ENCODE results near the gene CELSR1. TPM values are rescaled to one million over a fixed set of nuclear protein-coding genes. Genes with fewer than 3 reads are reported as not detected.
A peak's percentile ranks its signal among the peaks of the same experiment; 100 is the strongest.

The CELSR1 gene
- total RNA-seq, 1 donor from 2014 or later: 27.9 TPM

- Mint-ChIP-seq H3K9me3 (ENCODE audit: low read depth) (peaks cover 11% of the 10 kb centered on the region), H3K27me3 (ENCODE audit: low read depth) (no peaks in the 10 kb centered on the region), H3K4me3 (ENCODE audit: unreplicated experiment) (no peak overlapping the region), H3K36me3 (ENCODE audit: low read depth) (peaks cover 43% of the 10 kb centered on the region), H3K4me1 (ENCODE audit: low read depth) (peaks cover 25% of the 10 kb centered on the region), H3K27ac (ENCODE audit: unreplicated experiment) (peak overlapping the region; percentile 32)
- no peak for TF ChIP-seq CTCF (IDR thresholded peaks at IDR 0.05)
- DNase-seq (ENCODE audit: low spot score): peak; percentile 73
Observed at GRCh38 chr22:46379066-46379930, 158.1 kb downstream of the CELSR1 start.

- H3K36me3 Mint-ChIP-seq (ENCODE audit: low read depth): peaks cover 45% of the 10 kb centered on the region
- peak; percentile 77 for DNase-seq (ENCODE audit: low spot score)
- peaks cover 28% of the 10 kb centered on the region for H3K4me1 Mint-ChIP-seq (ENCODE audit: low read depth)
- no peak overlapping the region for H3K4me3 Mint-ChIP-seq (ENCODE audit: unreplicated experiment)
- H3K27me3 Mint-ChIP-seq (ENCODE audit: low read depth): no peaks in the 10 kb centered on the region
- H3K9me3 Mint-ChIP-seq (ENCODE audit: low read depth): peaks cover 11% of the 10 kb centered on the region
- no peak for TF ChIP-seq CTCF (IDR thresholded peaks at IDR 0.05)
- H3K27ac Mint-ChIP-seq (ENCODE audit: unreplicated experiment): no peak overlapping the region
Observed at GRCh38 chr22:46378426-46379065, 158.9 kb downstream of the CELSR1 start.

- peaks cover 11% of the 10 kb centered on the region for H3K9me3 Mint-ChIP-seq (ENCODE audit: low read depth)
- peak overlapping the region; percentile 59 for H3K27ac Mint-ChIP-seq (ENCODE audit: unreplicated experiment)
- peaks cover 28% of the 10 kb centered on the region for H3K4me1 Mint-ChIP-seq (ENCODE audit: low read depth)
- H3K27me3 Mint-ChIP-seq (ENCODE audit: low read depth): no peaks in the 10 kb centered on the region
- DNase-seq (ENCODE audit: low spot score): peak; percentile 75
- peaks cover 44% of the 10 kb centered on the region for H3K36me3 Mint-ChIP-seq (ENCODE audit: low read depth)
- H3K4me3 Mint-ChIP-seq (ENCODE audit: unreplicated experiment): no peak overlapping the region
- no peak for TF ChIP-seq CTCF (IDR thresholded peaks at IDR 0.05)
Observed at GRCh38 chr22:46377525-46378425, 159.6 kb downstream of the CELSR1 start.

- Mint-ChIP-seq H3K27ac (ENCODE audit: unreplicated experiment) (no peak overlapping the region), H3K4me1 (ENCODE audit: low read depth) (peaks cover 28% of the 10 kb centered on the region), H3K9me3 (ENCODE audit: low read depth) (peaks cover 11% of the 10 kb centered on the region), H3K4me3 (ENCODE audit: unreplicated experiment) (no peak overlapping the region), H3K36me3 (ENCODE audit: low read depth) (peaks cover 43% of the 10 kb centered on the region), H3K27me3 (ENCODE audit: low read depth) (no peaks in the 10 kb centered on the region)
- DNase-seq (ENCODE audit: low spot score): no peak
- no peak for TF ChIP-seq CTCF (IDR thresholded peaks at IDR 0.05)
Observed at GRCh38 chr22:46376908-46377524, 160.4 kb downstream of the CELSR1 start.
